Measurements from ENCODE around the gene PARP1.

Gene PARP1

DNA sequence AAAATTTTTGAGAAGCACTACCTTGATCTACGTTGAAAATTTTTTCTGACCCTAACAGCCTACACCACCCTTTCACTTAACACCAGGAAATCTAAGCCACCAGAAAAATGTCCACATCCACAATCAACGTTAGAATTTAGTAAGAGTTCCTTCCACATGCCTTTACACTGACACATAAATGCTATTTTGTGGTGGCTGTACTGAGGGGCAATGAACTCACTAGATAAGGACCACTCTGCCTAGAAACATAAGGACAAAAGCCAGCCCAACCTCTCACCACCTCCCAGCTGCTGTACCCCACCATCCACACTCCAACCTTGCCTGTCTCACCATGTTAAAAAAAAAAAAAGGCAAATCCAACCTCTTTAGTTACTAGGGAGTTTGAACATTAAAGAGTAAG lies 29.8 kb downstream of the PARP1 start:
- H3K4me1 ChIP-seq (ENCODE audit: control insufficient read depth in 2 of 2, insufficient read depth in 2 of 2, low read length in 2 of 2) = no peaks in the 10 kb centered on the region
- no peaks in the 10 kb centered on the region for H3K27me3 ChIP-seq (ENCODE audit: control insufficient read depth in 2 of 2, insufficient read depth in 2 of 2, low read length in 2 of 2)
- no peak overlapping the region for H3K9ac ChIP-seq (ENCODE audit: low read depth in 1 of 2, low read length in 2 of 2)
- H3K9me3 ChIP-seq (ENCODE audit: control insufficient read depth in 2 of 2, low read length in 2 of 2) = no peaks in the 10 kb centered on the region
- H3K4me3 ChIP-seq (ENCODE audit: low read length in 2 of 2) = no peak overlapping the region
- no peak overlapping the region for H3K27ac ChIP-seq (ENCODE audit: low read depth in 2 of 2, low read length in 2 of 2)
- H3K36me3 ChIP-seq (ENCODE audit: control insufficient read depth in 2 of 2, insufficient read depth in 2 of 2, low read length in 2 of 2) = peaks cover 83 to 89% of the 10 kb centered on the region in 2 donors

DNA sequence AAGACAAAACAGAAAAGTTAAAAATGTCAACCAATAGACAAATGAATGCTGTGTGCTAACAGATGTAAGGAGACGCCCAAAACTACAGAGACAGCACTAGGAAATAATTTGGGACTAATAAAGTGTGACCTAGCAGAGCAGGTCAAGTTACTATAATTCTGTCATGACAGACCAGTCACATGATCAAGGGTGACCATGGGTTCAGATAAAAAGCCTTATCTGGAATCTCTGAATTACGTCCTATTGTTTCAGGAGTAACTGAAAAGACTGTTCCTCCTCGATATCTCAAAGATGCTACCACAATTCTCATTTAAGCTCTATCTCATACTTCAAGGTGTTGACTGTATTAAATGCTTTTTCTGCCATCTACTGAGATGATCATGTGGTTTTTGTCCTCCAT lies 31.6 kb downstream of the PARP1 start:
- H3K27ac ChIP-seq (ENCODE audit: low read depth in 2 of 2, low read length in 2 of 2) = no peak overlapping the region
- H3K9ac ChIP-seq (ENCODE audit: low read depth in 1 of 2, low read length in 2 of 2) = no peak overlapping the region
- H3K4me3 ChIP-seq (ENCODE audit: low read length in 2 of 2) = no peak overlapping the region
- no peaks in the 10 kb centered on the region for H3K27me3 ChIP-seq (ENCODE audit: control insufficient read depth in 2 of 2, insufficient read depth in 2 of 2, low read length in 2 of 2)
- no peaks in the 10 kb centered on the region for H3K9me3 ChIP-seq (ENCODE audit: control insufficient read depth in 2 of 2, low read length in 2 of 2)
- H3K36me3 ChIP-seq (ENCODE audit: control insufficient read depth in 2 of 2, insufficient read depth in 2 of 2, low read length in 2 of 2) = peaks cover 73 to 84% of the 10 kb centered on the region in 2 donors
- no peaks in the 10 kb centered on the region for H3K4me1 ChIP-seq (ENCODE audit: control insufficient read depth in 2 of 2, insufficient read depth in 2 of 2, low read length in 2 of 2)

DNA sequence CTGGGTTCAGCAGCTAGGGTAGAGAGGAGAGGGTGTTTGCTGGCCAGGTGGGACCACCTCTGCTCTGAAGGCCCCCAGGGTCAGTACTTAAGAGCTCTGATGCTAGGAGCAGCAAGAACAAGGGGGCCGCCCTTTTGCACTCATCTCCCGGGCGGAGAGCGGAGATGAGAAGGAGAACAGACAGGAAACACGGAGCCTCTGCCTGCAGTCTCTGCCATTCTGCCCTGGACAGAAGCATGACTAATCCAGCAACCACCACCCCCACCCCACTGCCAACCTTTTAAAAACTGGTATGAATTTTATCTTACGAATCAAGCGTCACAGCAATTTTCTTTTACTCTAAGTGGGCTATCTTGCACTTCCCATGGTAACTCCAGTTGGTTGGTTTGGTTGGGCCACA lies 34.5 kb downstream of the PARP1 start:
- no peaks in the 10 kb centered on the region for H3K9me3 ChIP-seq (ENCODE audit: control insufficient read depth in 2 of 2, low read length in 2 of 2)
- H3K27me3 ChIP-seq (ENCODE audit: control insufficient read depth in 2 of 2, insufficient read depth in 2 of 2, low read length in 2 of 2) = no peaks in the 10 kb centered on the region
- no peak overlapping the region for H3K27ac ChIP-seq (ENCODE audit: low read depth in 2 of 2, low read length in 2 of 2)
- H3K4me1 ChIP-seq (ENCODE audit: control insufficient read depth in 2 of 2, insufficient read depth in 2 of 2, low read length in 2 of 2) = no peaks in the 10 kb centered on the region
- H3K9ac ChIP-seq (ENCODE audit: low read depth in 1 of 2, low read length in 2 of 2) = no peak overlapping the region
- H3K36me3 ChIP-seq (ENCODE audit: control insufficient read depth in 2 of 2, insufficient read depth in 2 of 2, low read length in 2 of 2) = peaks cover 65 to 74% of the 10 kb centered on the region in 2 donors
- no peak overlapping the region for H3K4me3 ChIP-seq (ENCODE audit: low read length in 2 of 2)

DNA sequence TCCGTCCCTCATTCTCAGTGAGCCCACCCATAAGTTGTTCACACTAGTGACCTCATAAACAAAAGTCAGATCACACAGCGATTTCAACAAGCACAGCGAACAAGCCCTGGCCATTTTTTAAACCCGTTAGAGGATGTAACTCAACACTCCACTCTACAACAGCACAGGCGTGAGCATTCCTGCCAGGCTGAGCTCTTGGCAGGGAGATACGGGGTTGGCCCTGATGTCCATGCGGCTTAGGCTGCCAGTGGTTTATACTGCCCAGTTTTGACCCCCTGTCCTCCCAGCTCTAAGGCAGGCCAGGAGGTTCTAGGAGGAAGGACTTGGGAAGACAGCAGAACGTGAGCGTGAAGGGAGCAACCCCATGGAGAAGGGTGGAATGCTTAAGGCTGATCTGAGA lies 35.0 kb downstream of the PARP1 start:
- Histone ChIP-seq H3K36me3 (ENCODE audit: control insufficient read depth in 2 of 2, insufficient read depth in 2 of 2, low read length in 2 of 2) (peaks cover 66 to 76% of the 10 kb centered on the region in 2 donors), H3K27me3 (ENCODE audit: control insufficient read depth in 2 of 2, insufficient read depth in 2 of 2, low read length in 2 of 2) (no peaks in the 10 kb centered on the region), H3K27ac (ENCODE audit: low read depth in 2 of 2, low read length in 2 of 2) (no peak overlapping the region), H3K4me1 (ENCODE audit: control insufficient read depth in 2 of 2, insufficient read depth in 2 of 2, low read length in 2 of 2) (no peaks in the 10 kb centered on the region), H3K4me3 (ENCODE audit: low read length in 2 of 2) (no peak overlapping the region), H3K9me3 (ENCODE audit: control insufficient read depth in 2 of 2, low read length in 2 of 2) (no peaks in the 10 kb centered on the region), H3K9ac (ENCODE audit: low read depth in 1 of 2, low read length in 2 of 2) (no peak overlapping the region)

DNA sequence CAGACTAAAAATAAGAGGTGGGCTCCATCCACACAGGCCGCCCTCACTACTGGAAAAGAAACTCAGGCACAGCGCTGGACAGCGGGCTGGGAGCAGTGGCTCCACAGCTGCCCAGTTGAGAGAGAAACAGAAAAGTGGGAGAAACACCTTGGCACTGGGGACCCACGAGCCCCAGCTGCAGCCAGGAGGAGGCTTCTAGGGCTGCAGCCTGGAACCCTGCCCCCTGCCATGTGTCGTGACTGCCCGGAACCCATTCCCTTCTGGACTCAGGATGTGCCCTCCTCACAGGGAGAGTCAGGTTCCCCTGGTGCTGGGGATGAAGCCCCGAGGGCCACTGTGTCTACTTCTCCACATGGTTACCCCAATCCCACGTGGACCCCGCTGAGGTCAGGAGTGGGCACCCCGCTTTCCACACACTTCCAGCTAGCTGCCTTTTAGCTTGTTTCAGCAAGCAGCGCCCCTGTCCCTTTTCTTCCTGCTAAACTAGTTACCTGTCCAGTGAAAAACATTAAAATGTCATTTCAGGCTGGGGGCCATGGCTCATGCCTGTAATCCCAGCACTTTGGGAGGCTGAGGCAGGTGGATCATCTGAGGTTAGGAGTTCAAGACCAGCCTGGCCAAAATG lies 35.9 kb downstream of the PARP1 start:
- Histone ChIP-seq H3K4me3 (ENCODE audit: low read length in 2 of 2) (no peak overlapping the region), H3K27ac (ENCODE audit: low read depth in 2 of 2, low read length in 2 of 2) (no peak overlapping the region), H3K9ac (ENCODE audit: low read depth in 1 of 2, low read length in 2 of 2) (no peak overlapping the region), H3K36me3 (ENCODE audit: control insufficient read depth in 2 of 2, insufficient read depth in 2 of 2, low read length in 2 of 2) (peaks cover 68 to 77% of the 10 kb centered on the region in 2 donors), H3K9me3 (ENCODE audit: control insufficient read depth in 2 of 2, low read length in 2 of 2) (no peaks in the 10 kb centered on the region), H3K27me3 (ENCODE audit: control insufficient read depth in 2 of 2, insufficient read depth in 2 of 2, low read length in 2 of 2) (no peaks in the 10 kb centered on the region), H3K4me1 (ENCODE audit: control insufficient read depth in 2 of 2, insufficient read depth in 2 of 2, low read length in 2 of 2) (no peaks in the 10 kb centered on the region)

DNA sequence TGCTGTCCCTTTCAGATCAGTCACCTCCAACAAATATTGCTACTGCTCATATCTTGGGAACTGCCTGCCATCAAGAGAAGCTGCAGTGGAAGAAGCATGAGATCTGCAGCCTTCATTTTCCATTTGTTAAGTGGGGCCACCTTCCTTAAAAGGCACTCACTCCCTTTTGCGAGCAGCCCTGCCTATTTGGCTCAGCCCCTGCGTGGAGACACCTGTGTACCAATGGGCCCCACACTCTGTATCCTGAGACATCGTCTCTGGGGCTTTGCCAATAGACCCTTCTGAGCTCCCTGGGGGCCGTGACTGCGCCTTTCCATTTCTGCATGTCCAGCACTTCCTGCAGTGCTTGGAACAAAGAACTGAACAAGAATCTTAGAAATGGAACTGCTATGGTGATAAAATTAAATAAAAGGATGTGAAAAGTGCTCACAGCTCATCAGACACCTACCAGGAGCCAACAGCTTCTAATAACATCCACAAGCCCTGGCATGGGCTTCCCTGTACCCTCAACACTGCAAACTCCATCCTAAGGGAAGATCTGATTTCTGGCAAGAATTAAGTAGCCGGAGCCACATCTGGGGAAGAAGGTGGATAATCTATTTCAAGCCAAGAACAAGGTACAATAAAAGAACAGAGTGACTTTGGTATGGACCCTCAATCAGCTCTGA lies 36.7 kb downstream of the PARP1 start:
- peaks cover 63 to 77% of the 10 kb centered on the region in 2 donors for H3K36me3 ChIP-seq (ENCODE audit: control insufficient read depth in 2 of 2, insufficient read depth in 2 of 2, low read length in 2 of 2)
- no peaks in the 10 kb centered on the region for H3K27me3 ChIP-seq (ENCODE audit: control insufficient read depth in 2 of 2, insufficient read depth in 2 of 2, low read length in 2 of 2)
- H3K4me3 ChIP-seq (ENCODE audit: low read length in 2 of 2) = no peak overlapping the region
- H3K9me3 ChIP-seq (ENCODE audit: control insufficient read depth in 2 of 2, low read length in 2 of 2) = no peaks in the 10 kb centered on the region
- H3K27ac ChIP-seq (ENCODE audit: low read depth in 2 of 2, low read length in 2 of 2) = no peak overlapping the region
- no peak overlapping the region for H3K9ac ChIP-seq (ENCODE audit: low read depth in 1 of 2, low read length in 2 of 2)
- no peaks in the 10 kb centered on the region for H3K4me1 ChIP-seq (ENCODE audit: control insufficient read depth in 2 of 2, insufficient read depth in 2 of 2, low read length in 2 of 2)

DNA sequence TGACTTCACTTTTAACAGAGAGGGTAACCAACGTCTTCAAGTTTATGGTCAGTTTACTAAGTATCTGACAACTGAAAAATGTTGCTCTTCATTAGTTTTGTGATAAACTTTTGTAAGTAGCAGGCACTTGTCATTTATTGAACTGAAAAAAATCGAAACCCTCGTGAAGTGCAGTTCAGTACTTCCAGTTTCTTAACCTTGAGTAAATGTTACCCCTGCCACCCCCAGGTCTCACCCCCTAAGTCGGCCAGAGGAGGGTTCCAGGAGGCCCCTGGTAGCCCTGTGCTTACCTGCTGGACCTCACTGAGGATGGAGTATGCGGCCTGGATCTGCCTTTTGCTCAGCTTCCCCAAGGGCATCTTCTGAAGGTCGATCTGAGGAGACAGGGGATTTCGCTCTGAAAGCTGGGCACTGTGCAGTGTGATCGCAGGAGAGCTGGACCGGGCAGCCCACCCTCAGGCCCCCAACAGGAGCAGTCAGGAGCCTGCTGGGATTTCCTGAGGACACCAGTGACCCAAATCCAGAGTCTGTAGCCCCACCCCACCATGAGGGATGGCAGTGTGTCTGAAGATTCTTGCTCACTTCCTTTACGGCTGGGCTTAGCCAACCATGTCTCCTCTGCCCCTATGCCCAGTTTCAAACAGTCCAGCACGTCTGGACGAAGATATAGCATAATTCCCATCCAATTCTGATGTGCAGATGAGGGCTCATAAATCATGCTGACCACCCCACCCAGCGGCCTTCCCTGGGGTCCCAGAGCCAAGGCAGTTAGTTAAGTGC lies 37.6 kb downstream of the PARP1 start:
- Histone ChIP-seq H3K36me3 (ENCODE audit: control insufficient read depth in 2 of 2, insufficient read depth in 2 of 2, low read length in 2 of 2) (peaks cover 66 to 81% of the 10 kb centered on the region in 2 donors), H3K27me3 (ENCODE audit: control insufficient read depth in 2 of 2, insufficient read depth in 2 of 2, low read length in 2 of 2) (no peaks in the 10 kb centered on the region), H3K27ac (ENCODE audit: low read depth in 2 of 2, low read length in 2 of 2) (no peak overlapping the region), H3K4me1 (ENCODE audit: control insufficient read depth in 2 of 2, insufficient read depth in 2 of 2, low read length in 2 of 2) (no peaks in the 10 kb centered on the region), H3K4me3 (ENCODE audit: low read length in 2 of 2) (no peak overlapping the region), H3K9me3 (ENCODE audit: control insufficient read depth in 2 of 2, low read length in 2 of 2) (no peaks in the 10 kb centered on the region), H3K9ac (ENCODE audit: low read depth in 1 of 2, low read length in 2 of 2) (no peak overlapping the region)

DNA sequence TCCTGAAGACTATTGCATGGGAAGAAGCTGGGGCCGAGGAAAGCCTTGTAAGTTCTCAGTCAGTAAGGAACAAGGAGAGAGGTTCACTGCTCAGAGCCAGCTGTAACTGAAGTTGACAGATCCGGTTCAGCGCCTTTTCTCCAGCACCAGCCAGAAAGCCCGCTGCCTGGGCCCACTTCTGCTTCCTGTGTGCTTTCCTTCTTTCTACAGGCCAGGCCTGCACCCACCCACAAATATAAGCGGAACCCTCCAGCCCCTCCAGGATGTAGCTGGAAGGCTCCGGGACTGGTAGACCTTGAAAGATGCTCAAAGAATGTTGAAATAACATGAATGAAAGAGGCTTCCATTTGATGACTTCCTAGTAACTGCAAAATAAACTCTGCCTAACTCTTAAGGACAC lies 38.8 kb downstream of the PARP1 start:
- Histone ChIP-seq H3K4me3 (ENCODE audit: low read length in 2 of 2) (no peak overlapping the region), H3K9me3 (ENCODE audit: control insufficient read depth in 2 of 2, low read length in 2 of 2) (no peaks in the 10 kb centered on the region), H3K27me3 (ENCODE audit: control insufficient read depth in 2 of 2, insufficient read depth in 2 of 2, low read length in 2 of 2) (no peaks in the 10 kb centered on the region), H3K36me3 (ENCODE audit: control insufficient read depth in 2 of 2, insufficient read depth in 2 of 2, low read length in 2 of 2) (peaks cover 65 to 81% of the 10 kb centered on the region in 2 donors), H3K27ac (ENCODE audit: low read depth in 2 of 2, low read length in 2 of 2) (no peak overlapping the region), H3K9ac (ENCODE audit: low read depth in 1 of 2, low read length in 2 of 2) (no peak overlapping the region), H3K4me1 (ENCODE audit: control insufficient read depth in 2 of 2, insufficient read depth in 2 of 2, low read length in 2 of 2) (no peaks in the 10 kb centered on the region)

DNA sequence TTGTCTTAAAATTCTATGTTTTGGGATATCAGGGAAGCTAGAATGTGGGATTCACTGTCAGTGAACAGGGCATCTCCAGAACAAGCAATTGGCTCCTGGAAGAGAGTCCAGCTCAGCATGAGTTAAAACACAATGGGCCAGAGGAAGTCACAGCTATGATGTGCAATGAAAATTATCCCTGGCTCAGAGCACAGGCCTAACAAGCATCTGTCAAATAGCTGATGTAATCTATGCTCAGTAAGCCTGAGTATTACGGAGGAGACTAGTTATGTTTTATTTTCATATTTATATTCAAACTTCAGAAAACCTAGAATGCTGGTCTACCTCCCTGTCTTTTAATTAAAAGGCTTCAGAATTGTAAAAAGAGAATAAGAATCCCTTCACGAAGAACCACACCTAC lies 41.6 kb downstream of the PARP1 start:
- Histone ChIP-seq H3K27ac (ENCODE audit: low read depth in 2 of 2, low read length in 2 of 2) (no peak overlapping the region), H3K4me1 (ENCODE audit: control insufficient read depth in 2 of 2, insufficient read depth in 2 of 2, low read length in 2 of 2) (no peaks in the 10 kb centered on the region), H3K4me3 (ENCODE audit: low read length in 2 of 2) (no peak overlapping the region), H3K36me3 (ENCODE audit: control insufficient read depth in 2 of 2, insufficient read depth in 2 of 2, low read length in 2 of 2) (peaks cover 69 to 82% of the 10 kb centered on the region in 2 donors), H3K9ac (ENCODE audit: low read depth in 1 of 2, low read length in 2 of 2) (no peak overlapping the region), H3K27me3 (ENCODE audit: control insufficient read depth in 2 of 2, insufficient read depth in 2 of 2, low read length in 2 of 2) (no peaks in the 10 kb centered on the region), H3K9me3 (ENCODE audit: control insufficient read depth in 2 of 2, low read length in 2 of 2) (no peaks in the 10 kb centered on the region)

DNA sequence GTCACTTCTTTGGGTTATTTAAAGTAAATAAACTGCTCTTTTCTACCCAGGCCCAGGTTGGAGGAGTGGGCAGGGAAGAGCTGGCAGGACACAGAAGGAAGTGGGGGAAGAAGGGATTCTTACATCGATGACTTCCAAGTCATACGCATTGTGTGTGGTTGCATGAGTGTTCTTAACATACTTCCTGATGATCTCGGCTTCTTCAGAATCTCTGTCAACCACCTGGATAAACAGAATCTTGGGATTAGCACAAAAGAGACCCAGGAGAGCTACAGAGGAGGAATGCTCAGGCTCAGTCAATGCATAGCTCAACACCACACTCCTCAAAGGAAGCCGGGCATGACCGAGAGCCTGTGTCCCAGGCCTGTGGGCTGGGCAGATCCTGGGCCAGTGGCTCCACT lies 42.1 kb downstream of the PARP1 start:
- H3K27me3 ChIP-seq (ENCODE audit: control insufficient read depth in 2 of 2, insufficient read depth in 2 of 2, low read length in 2 of 2) = no peaks in the 10 kb centered on the region
- H3K9me3 ChIP-seq (ENCODE audit: control insufficient read depth in 2 of 2, low read length in 2 of 2) = no peaks in the 10 kb centered on the region
- H3K9ac ChIP-seq (ENCODE audit: low read depth in 1 of 2, low read length in 2 of 2) = no peak overlapping the region
- no peaks in the 10 kb centered on the region for H3K4me1 ChIP-seq (ENCODE audit: control insufficient read depth in 2 of 2, insufficient read depth in 2 of 2, low read length in 2 of 2)
- H3K4me3 ChIP-seq (ENCODE audit: low read length in 2 of 2) = no peak overlapping the region
- H3K36me3 ChIP-seq (ENCODE audit: control insufficient read depth in 2 of 2, insufficient read depth in 2 of 2, low read length in 2 of 2) = peaks cover 68 to 85% of the 10 kb centered on the region in 2 donors
- no peak overlapping the region for H3K27ac ChIP-seq (ENCODE audit: low read depth in 2 of 2, low read length in 2 of 2)

Measured in mucosa of rectum (tissue), 2 donors.